Dedifferentiated amniotic fluid mesenchymal stem cell (primary cell): ENCODE data around the gene CNTNAP3B.
"Not testable (repeated sequence)": the region's sequence is repeated elsewhere in the genome, so short reads cannot be mapped to it uniquely, and the experiment has no call there.

Source experiments
- DNase-seq: peaks from one replicate; pipeline ENCODE4 v3.0.0-alpha.2; 2016; ENCODE audit errors: extremely low spot score

Gene CNTNAP3B

DNA sequence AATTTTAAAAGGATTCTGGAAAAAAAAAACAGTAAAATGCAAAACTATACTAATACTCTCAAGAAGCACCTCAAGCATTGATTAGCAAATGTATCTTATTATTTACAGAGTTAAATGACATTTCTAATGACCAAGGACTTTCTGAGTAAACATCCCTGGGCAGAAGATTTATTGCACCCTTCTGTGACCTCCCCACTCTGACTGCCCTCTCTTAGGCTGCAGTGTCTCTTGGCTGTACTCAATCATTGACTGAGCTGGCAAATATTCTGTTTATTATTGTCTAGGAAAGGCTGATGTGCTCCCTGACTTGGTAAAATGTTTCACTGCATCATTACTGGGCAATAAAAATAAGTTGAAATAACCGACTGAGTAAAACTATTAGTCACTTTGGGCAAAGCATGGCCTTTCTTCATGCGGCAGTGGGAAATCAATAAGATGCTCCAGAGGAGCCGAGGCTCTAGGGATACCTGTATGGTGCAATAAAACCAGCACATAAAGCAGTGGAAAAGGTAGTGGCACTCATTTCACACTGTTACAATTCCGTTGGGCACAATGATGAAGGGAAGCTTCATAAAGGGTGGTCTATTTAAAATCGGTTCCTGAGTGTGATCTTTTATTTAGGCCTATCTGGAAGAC, 151.1 kb downstream of the CNTNAP3B start:
- not testable (repeated sequence) for DNase-seq

- DNase-seq, result not testable (repeated sequence)
Observed at GRCh38 chr9:41974906-41975305, 154.3 kb downstream of the CNTNAP3B start.

GRCh38 chr9:41953007-41953406, 176.2 kb downstream of the CNTNAP3B start:
- DNase-seq, result not testable (repeated sequence)

- not testable (repeated sequence) for DNase-seq
Observed at GRCh38 chr9:41941738-41942137, 187.5 kb downstream of the CNTNAP3B start.

DNA sequence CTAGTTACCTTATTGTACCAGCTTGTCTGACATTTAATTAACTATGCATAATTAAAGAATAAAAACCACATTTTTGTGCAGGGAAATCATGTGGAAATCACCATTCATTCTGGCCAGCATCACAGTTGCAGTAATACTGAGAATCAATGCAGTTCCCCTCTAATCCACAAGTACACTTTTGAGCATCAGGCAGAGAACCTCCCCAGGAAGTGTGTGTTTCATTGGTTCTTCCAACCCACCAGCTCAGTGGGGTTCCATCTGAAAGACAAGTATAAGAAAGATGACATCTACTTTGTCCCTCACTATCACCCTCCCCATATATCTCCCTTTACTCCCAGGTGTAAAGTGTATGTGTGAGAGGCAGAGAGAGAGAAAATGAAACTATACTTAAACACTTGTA, 191.1 kb downstream of the CNTNAP3B start:
- not testable (repeated sequence) for DNase-seq

DNA sequence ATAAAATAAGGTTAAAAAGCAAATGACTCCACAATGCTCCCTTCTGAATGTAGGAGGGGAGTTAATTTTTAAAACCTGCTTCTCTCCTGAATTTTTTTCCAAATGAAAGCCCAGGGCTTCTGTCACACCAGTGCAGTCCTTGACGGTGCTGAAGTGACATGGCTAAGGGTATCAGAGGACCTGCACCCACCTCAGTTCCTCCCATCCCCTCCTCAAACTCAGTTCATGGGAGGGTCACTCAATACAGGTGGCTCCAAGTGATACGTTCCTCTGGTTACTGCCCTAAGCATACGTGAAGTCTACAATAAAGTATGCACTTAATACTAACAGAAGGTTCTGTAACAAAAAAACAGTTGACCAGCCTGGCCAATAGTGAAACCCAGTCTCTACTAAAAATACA, 193.5 kb downstream of the CNTNAP3B start:
- not testable (repeated sequence) for DNase-seq

- DNase-seq, result not testable (repeated sequence)
Observed at GRCh38 chr9:41929172-41929571, 200.1 kb downstream of the CNTNAP3B start.

DNA sequence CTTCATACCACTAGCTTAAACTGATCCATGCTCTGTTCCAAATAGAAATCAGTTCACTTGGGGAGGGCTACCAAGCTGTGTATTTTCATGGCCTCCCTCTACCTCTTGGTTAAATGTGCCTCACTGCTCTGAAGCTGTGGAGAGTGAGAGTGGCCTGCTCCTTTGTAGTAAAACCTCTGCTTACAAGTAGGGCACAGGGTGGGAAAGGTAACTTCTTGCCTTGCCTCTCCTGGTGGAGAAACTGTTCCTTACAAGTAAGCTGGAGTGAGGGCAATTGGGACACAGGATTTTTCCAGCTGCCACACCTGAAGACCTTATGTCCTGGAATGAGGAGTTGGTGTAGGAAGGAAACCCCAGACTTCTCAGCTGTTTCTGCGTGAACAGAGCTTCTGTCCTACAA, 211.9 kb downstream of the CNTNAP3B start:
- DNase-seq, result not testable (repeated sequence)

GRCh38 chr9:41905488-41905887, 223.7 kb downstream of the CNTNAP3B start:
- DNase-seq, result not testable (repeated sequence)

GRCh38 chr9:41902762-41903161, 226.5 kb downstream of the CNTNAP3B start:
- not testable (repeated sequence) for DNase-seq

GRCh38 chr9:41898720-41899343, 230.4 kb downstream of the CNTNAP3B start:
- DNase-seq, result not testable (repeated sequence)

GRCh38 chr9:41874557-41874956, 254.7 kb downstream of the CNTNAP3B start:
- not testable (repeated sequence) for DNase-seq

DNA sequence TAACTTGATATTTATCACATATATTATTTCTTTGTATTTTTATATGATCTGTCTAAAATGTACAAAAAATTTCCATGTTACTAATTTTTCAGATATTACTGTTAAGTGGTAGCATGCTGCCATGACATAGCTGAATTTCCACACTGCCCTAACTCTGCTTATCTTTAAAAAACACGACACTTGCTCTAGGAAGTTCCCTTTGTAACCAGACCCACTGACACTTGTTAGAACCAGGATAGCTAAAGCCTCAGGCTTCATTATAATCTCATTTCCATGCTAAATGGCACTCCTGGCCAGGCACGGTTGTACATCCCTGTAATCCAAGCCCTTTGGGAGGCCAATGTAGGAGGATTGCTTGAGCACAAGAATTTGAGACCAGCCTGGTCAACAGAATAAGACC, 273.8 kb downstream of the CNTNAP3B start:
- DNase-seq, result not testable (repeated sequence)

- DNase-seq, result not testable (repeated sequence)
Observed at GRCh38 chr9:41851848-41852740, 277.1 kb downstream of the CNTNAP3B start.

- DNase-seq, result not testable (repeated sequence)
Observed at GRCh38 chr9:41847829-41848228, 281.4 kb downstream of the CNTNAP3B start.
